GM21390 (cell line): Measurements from ENCODE around the gene LHFPL5.

Source experiments
- ATAC-seq: cut with Tn5 transposase; IDR thresholded peaks from one replicate; pipeline ENCODE4 v1.9.1; 2021; ENCODE audit not compliant: unreplicated experiment

The LHFPL5 gene

DNA sequence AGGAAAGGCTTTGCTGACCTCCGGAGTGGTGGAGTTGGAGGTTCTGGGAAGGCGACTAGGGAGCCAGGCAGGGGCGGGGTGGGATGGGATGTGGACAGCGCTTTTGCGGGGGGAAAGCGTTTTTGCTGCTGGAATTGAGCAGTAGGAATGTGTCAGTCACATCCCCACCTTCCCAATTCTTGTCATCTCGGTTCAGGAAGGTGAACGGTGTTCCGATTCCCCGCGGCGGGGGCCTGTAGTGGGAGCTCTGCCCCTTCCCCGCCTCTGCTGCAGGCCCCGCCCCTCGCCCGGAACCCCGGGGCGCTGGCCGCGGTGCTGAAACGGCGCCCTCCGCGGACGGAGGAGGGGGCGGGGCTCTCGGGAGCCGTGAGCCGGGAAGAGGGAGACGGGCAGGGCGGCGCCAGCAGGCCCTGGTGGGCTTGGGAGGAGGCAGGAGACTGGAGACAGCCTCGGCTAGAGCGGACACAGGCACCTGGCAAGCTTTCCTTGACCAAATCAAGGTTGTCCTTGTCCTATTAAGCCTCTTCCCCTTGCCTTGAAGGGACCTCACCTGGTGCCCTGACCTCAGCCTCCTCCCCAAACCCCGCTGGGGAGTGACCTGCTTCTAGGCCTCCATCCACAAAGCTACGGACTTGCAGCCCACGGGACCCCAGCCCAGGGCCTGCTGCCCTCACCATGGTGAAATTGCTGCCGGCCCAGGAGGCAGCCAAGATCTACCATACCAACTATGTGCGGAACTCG lies at the start of gene LHFPL5:
TSS of gene LHFPL5 (plus strand) at position 357 of the 741 bp plus-strand sequence. CDS start at position 676, 319 bp downstream.
- ATAC-seq: no peak

GRCh38 chr6:35757456-35758123 lies 47.6 kb upstream of the LHFPL5 start:
- ATAC-seq: no peak

- no peak for ATAC-seq
Measured at GRCh38 chr6:35759426-35759825, 45.7 kb upstream of the LHFPL5 start.

- ATAC-seq: no peak
Measured at GRCh38 chr6:35765739-35766138, 39.4 kb upstream of the LHFPL5 start.

DNA sequence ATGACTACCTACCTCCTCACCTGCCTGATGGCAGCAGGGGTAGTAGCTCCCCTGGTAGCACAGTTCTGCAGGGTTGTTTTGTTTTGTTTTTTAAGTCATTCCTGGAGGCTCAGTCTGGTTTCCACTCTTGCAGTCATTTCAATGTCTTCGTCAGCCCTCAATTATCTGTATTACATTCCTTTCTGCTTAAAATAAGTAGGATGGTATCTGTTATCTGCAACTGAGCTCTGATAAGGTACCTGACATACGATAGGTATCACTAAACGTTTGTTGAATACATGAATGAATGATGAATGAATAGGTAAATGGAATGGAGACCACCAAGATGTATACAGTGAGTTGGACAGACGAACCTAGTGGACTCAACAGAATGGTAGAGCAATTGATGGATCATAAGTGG lies 35.9 kb upstream of the LHFPL5 start:
- ATAC-seq: no peak

DNA sequence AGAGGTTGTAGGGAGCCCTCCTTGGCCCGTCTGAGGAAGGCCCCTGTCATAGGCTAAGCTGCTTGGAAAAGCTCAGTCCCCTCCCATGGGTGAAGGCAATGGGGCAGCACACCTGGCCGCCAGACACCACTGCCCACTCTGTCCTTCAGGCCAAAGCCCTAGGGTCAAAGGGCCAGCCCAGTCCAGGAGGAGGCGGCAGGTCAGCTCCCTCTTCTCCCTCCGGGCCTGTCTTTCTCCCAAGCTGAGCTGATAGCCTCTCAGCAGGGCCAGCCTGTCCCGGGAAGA lies 33.9 kb upstream of the LHFPL5 start:
- no peak for ATAC-seq

DNA sequence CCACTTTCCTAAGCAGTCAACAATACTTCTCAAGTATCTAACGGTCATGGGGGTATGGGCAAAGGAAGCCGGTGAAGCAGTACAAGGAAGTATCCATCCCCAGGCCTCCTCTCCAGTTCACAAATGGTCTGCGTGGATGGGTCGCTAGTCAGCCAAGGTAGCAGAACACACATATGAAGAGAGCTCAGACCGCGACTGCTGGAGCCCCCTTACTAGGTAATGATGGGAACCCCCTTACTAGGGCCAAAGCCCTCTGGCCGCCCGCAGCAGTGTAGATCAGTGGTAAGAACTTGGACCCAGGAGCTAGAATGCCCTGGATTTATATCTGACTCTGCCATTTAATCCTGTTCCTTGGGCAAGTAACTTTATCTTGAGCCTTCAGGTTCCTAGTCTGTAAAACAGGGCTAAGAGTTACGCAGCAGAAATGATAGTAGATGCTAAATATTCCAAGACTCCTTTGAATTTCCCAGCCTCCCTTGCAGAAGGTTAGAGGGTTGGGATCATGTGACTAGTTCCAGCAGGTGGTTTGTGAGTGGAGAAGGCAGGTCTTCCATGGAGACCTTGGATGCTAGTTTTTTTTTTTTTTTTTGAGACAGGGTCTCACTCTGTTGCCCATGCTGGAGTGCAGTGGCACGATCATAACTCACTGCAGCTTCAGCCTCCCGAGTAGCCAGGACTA lies 30.9 kb upstream of the LHFPL5 start:
- no peak for ATAC-seq

DNA sequence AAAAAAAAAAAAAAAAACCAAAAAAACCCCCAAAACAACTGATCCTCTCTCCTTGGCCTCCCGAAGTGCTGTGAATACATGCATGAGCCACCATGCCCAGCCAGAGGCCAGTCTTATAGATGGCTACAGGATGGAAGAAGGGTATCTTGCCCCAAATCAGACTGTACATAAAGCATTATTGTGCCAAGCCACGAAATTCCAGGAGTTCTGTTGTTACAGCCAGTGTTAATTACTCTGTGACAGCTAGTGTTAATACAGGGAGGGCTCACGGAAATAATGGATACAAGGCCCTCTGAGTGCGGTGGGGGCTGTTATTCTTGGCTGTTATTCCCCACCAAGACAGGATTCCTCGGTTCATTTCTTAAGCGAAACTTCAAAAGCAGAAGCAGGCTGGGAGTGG lies 30.1 kb upstream of the LHFPL5 start:
- no peak for ATAC-seq

DNA sequence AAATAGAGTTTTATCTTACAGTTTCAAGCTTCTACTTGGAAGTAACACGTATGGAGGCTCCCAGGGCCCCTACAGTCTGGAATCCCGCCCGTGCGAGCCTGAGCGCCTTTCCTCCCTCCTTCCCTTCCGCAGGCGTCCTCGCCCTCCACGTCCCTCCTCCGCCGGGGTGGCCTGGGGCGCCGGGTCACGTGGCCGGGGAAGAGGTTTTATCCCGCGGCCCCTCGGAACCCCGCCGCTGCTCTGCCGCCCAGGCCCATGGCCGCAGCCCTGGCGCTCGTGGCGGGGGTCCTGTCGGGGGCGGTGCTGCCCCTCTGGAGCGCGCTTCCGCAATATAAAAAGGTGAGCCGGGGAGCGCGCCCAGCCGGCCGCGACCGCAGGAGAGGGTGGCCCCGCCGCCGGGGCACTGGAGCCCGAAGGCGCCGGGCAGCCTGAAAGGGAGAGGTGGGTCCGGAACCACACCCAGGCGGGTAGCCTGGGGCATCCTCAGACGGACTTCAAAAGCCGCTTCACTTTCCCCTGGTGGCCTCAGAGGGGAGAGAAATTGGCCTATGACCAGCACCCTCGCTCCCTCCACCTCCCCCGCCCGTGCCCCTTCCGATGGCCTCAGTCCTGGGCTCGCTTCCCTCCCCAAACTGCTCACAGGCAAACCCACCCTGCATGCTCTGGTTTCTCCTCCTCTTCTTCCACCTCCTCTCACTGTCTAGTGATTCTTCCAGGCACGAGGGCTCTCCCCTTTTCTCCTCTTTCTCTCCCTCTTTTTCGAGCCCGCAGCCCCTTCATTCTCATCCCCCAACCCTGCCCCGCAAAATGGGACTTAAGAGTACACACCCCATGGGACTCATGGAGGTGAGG lies 28.6 kb upstream of the LHFPL5 start, which contains the start of gene CLPSL2:
TSS of gene CLPSL2 (plus strand) at position 235 of the 852 bp plus-strand sequence. CDS start at position 256, 21 bp downstream.
- ATAC-seq: no peak

DNA sequence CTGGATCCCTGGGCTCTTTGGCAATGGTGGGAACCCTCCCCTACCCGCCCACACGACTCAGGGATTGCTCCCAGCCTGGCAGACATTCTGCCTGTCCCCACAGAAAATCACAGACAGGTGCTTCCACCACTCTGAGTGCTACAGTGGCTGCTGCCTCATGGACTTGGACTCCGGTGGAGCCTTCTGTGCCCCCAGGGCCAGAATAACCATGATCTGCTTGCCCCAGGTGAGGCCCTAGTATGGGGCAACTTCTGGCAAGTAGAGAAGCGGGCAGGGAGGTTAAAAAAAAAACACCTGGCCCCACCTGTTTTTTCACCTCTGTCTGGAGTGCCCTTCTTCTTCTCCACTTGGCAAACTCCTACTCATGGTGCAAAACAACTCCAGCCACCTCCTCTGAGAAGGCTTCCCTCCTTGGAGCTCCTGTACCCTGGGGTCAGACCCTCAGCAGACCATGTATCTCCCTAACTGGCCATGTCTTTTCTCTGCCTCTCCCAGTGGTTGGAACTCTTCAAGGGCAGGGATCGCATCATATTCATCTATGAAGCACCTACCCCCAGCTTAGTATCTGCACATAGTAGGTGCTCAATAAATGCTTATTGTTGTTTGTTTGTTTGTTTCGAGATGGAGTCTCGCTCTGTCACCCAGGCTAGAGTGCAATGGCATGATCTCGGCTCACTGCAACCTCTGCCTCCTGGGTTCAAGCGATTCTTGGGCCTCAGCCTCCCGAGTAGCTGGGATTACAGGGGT lies 27.6 kb upstream of the LHFPL5 start:
- ATAC-seq: no peak

DNA sequence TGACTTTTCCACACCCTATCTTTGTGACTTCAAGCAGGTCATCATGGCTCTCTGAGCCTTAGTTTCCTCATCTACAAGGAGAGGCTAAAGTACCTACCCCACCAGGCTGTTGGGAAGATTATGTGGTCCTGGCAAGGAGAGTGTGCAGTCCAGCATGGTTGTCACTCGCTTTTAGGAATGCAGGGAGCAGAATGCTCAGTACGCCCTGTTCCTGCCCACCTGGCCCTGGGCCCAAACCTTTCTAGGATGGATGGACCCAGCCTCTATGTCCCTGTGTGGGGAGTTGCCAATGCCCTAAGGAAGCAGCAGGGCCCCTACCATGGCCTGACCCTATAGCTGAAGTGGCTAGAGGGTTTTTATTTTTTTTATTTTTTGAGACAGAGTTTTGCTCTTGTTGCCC lies 26.7 kb upstream of the LHFPL5 start:
- ATAC-seq: no peak

DNA sequence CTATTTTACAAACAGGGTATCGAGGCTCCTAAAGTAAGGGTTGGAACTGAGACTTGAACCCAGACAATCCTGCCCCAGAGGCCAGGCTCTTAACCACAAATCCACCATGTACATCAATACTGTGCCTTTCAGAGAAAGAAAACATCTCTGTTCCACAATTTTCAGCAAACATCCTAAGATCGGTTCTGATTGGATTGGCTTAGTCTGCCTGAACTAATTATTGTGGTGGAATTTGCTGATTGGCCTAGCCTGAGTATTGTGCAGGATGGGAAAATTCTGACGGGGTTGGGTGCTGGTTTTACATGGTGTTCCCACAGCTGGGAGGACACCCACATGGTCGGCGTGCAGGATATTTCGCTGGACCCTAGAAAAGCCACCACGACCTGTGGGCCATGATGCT lies 24.4 kb upstream of the LHFPL5 start, which contains the start of gene CLPSL1:
TSS of gene CLPSL1 (plus strand) at position 301 of the 400 bp plus-strand sequence. CDS start at position 393, 92 bp downstream.
- ATAC-seq: no peak

GRCh38 chr6:35781290-35781689 lies 23.9 kb upstream of the LHFPL5 start:
- no peak for ATAC-seq

DNA sequence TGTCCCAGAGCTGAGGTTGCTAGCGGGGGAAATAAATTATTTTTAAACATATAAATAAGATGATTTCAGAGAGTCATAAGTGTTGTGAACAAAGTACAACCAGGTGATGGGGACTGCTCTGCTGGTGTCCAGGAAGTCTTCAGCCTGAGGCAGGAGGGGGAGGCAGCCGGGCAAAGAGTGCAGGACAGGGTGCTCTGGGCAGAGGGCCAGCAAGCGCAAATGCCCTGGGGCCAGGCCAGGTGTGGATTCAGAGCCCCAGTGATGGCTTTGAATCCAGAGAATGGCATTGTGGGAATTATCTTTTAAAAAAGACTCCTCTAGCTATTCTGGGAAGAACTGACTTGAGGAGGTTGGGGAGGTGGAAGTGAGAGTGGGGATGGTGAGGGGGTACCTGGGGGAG lies 22.7 kb upstream of the LHFPL5 start:
- ATAC-seq: no peak

DNA sequence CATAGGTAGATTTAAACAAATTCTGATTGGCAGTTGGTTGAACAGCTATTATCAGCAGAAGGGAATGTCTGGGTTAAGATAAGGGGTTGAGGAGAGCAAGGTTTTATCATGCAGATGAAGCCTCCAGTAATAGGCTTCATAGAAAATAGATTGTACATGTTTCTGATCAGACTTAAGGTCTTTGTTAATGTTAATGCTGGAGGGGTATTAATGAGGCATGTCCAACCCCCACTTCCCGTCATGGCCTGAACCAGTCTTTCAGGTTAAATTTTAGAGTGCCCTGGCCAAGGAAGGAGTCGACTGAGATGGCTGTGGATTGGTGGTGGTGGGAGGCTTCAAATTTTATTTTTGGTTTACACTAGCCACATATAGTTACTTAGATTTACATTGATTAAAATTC lies 21.0 kb upstream of the LHFPL5 start:
- ATAC-seq: no peak

GRCh38 chr6:35786272-35786671 lies 18.9 kb upstream of the LHFPL5 start:
- no peak for ATAC-seq

DNA sequence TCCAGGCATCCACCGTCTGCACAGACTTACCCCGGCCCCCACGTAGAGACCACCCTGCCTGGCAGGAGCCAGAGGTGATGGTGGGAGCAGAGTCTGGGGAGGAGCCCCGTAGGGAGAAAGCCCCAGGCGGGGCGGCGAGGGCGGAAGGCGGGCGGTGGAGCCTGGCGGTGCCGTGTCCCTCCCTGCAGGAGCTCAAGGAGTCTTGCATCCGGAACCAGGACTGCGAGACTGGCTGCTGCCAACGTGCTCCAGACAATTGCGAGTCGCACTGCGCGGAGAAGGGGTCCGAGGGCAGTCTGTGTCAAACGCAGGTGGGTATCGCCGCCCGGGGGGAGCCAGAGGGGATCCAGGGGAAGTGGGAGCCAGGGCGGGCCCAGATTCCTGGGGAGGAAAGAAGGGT lies 18.3 kb upstream of the LHFPL5 start:
- no peak for ATAC-seq

DNA sequence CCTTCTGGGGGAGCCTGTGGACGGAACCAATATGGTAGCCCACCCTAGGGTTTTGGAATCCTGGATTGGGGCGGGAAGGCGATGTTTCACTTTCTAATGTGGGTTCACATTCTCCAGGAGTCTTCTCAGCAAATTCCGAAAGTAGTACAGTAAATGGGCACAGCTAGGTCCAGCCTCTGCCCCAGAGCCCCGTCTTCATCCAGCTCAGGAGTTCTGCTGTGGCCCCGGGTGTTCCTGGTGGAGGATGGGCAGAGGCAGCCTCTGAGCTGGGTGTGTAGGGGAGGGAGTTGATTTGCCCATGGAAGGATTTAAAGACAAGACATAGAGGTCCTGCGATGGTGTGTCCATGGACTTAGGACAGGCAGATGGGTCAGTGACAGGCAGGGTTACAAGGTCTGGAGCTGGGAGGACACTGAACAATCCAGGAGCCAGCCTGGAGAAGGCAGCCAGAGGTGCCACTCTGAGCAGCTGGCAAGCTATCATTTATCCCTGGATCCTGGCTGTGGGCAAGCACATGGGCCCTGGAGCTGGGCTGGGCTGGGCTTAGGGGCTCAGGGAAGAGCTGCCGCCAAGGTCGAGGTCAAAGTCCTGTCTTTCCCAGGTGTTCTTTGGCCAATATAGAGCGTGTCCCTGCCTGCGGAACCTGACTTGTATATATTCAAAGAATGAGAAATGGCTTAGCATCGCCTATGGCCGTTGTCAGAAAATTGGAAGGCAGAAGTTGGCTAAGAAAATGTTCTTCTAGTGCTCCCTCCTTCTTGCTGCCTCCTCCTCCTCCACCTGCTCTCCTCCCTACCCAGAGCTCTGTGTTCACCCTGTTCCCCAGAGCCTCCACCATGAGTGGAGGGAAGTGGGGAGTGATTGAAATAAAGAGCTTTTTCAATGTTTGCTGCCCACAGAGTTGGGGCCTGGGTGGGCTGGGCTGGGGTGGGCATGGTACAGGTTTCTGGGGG lies 17.6 kb upstream of the LHFPL5 start:
- no peak for ATAC-seq

- ATAC-seq: no peak
Measured at GRCh38 chr6:35788423-35788982, 16.6 kb upstream of the LHFPL5 start.
